ENCODE results near the gene VPS18.

The VPS18 gene

DNA sequence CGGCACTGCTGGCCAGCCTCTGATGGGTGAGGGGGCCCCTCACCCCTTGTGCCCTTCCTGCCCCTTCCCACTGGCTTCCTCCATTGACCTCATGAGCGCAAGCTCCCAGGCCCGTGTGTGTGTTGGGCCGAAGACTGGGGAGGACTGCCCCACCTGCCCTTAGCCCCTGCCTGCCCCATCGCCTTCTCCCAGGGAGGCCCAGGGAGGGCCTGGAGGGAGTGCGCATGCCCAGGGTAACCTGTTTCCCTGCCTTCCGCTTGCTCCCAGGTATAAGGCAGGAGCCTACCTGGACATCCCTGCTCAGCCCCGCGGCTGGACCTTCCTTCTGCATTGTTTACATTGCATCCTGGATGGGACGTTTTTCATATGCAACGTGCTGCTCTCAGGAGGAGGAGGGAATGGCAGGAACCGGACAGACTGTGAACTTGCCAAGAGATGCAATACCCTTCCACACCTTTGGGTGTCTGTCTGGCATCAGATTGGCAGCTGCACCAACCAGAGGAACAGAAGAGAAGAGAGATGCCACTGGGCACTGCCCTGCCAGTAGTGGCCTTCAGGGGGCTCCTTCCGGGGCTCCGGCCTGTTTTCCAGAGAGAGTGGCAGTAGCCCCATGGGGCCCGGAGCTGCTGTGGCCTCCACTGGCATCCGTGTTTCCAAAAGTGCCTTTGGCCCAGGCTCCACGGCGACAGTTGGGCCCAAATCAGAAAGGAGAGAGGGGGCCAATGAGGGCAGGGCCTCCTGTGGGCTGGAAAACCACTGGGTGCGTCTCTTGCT lies 43.7 kb downstream of the VPS18 start:
- DNase-seq (ENCODE audit: low spot score): peak; percentile 36

- no peak for DNase-seq (ENCODE audit: low spot score)
Measured at GRCh38 chr15:40938536-40938870, 44.3 kb downstream of the VPS18 start.

- DNase-seq (ENCODE audit: low spot score): no peak
Measured at GRCh38 chr15:40940296-40940801, 46.1 kb downstream of the VPS18 start.

DNA sequence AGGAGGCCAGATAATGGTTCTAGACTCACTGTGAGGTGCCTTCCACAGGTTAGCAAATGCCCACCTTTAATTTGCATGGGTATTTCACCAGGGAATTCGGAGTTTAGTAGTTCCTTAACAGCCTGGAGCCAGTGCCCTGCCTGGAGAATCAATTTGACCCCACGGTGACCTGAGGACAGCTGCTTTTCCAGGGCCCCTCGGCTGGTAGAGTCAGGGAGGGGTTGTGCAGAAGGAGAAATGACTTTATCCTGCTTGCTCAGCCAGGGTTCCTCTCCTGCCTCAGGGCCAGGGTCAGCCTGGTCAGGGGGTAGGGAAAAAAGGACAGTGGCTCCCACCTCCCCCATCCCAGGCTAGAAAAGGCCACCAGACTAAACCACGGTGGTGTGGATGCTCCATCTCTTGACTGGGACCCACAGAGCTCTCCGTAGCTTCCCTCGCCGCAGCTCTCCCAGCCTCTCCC lies 46.8 kb downstream of the VPS18 start:
- DNase-seq (ENCODE audit: low spot score): no peak

- DNase-seq (ENCODE audit: low spot score): peak; percentile 90
Measured at GRCh38 chr15:40941528-40942336, 47.5 kb downstream of the VPS18 start.

GRCh38 chr15:40942337-40942854 lies 48.1 kb downstream of the VPS18 start:
- no peak for DNase-seq (ENCODE audit: low spot score)

- DNase-seq (ENCODE audit: low spot score): no peak
Measured at GRCh38 chr15:40942878-40943277, 48.6 kb downstream of the VPS18 start.

DNA sequence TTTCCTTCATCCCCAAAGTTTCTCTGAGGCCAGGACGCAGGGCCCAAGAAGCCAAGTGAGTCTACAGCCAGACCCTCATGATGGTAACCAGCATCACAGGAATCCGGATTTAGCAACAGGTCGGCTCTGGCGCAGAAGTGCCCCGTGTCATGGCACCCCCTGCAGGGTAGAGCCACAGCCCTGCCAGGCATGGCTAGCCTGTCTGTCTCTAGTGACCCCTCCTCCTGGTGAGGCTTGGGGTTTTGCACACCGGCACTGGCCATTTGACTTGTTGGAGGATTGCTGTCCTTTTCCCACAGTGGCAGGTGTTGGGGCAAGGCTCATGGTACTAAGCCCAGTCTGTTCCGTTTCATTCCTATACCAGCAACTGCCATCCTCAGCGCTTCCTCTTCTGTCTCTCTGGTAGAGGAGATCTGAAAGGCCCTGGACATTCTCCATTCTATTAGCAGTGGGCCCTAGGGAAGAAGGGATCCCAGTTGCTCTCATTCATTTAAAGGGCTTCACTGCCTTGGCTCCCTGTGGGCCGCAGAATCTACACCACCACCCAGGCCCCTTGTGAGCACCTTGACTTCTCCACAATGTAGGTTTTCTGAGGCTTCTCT lies 49.6 kb downstream of the VPS18 start:
- no peak for DNase-seq (ENCODE audit: low spot score)

DNA sequence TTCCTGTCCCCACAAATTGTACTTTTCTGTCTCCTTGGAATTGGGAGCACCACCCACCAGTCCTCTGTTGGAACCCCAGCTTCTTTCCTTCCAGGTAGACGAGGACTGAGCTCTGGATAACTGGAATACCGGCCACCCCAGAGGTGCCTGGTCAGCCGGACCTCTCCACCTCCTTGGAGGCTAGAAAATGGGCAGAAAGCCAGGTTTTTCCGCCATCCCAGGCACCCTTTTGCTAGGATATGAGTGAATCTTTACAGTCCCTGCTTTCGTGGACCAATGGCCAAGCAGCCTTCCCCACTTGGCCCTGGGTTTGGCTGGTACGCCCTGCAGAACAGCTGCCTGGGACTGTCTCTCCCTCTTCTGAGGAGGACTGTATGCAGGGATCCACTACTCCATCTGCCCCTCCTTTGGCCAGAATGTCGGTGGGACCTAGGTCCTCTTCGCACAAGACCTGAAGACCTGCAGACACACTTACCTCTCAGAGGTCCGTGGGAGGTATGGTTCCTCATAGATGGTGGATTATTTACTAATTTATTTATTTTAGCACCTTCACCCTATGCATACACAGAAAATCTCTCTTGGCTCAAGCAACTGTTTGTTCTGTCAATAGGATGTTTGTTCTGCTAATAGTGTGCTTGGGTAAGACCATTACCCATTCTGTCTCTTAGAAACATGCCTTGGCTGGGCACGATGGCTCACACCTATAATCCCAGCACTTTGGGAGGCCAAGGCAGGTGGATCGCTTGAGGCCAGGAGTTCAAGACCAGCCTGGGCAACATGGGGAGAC lies 50.5 kb downstream of the VPS18 start:
- no peak for DNase-seq (ENCODE audit: low spot score)

- DNase-seq (ENCODE audit: low spot score): no peak
Measured at GRCh38 chr15:40948706-40949473, 54.6 kb downstream of the VPS18 start.

DNA sequence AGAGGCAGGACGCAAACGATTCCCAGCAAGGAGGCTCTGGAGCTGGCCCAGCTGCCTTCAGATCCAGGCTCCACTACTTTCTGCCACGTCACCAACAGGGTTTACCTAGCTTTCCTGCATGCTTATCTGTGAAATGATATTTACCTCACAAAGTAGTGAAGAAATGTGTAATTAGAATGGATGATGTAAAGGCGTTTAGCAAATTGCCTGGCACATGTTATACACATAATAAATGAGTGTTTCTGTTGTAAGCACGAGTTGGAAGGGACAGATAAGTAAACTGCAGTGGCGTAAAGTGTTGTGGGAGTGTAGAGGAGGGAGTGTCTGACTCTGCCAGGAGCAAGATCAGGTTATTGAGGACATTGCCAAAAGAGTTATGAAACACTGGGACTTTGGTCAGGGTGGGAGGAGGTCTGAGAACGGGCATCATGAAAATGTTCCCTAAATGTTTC lies 55.5 kb downstream of the VPS18 start:
- no peak for DNase-seq (ENCODE audit: low spot score)

DNA sequence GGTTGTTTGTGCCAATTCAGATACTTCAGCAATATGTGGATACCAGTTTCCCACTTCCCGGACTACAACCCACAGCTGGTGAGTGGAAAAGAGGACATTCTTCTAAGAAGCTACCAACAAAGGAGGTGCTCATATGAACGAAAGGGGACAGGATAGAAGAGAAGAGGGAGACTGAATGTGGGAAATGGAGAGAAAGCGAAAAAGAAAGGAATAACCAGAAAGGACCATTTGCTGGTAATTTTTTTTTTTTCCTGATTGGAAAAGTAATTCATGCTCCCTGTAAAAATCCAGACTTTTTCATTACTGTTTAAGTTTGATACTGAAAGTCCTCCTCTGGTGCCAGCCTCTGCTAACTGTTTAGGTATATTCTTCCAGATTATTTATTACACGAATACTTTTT lies 57.5 kb downstream of the VPS18 start:
- no peak for DNase-seq (ENCODE audit: low spot score)

- DNase-seq (ENCODE audit: low spot score): no peak
Measured at GRCh38 chr15:40952301-40952900, 58.2 kb downstream of the VPS18 start.

DNA sequence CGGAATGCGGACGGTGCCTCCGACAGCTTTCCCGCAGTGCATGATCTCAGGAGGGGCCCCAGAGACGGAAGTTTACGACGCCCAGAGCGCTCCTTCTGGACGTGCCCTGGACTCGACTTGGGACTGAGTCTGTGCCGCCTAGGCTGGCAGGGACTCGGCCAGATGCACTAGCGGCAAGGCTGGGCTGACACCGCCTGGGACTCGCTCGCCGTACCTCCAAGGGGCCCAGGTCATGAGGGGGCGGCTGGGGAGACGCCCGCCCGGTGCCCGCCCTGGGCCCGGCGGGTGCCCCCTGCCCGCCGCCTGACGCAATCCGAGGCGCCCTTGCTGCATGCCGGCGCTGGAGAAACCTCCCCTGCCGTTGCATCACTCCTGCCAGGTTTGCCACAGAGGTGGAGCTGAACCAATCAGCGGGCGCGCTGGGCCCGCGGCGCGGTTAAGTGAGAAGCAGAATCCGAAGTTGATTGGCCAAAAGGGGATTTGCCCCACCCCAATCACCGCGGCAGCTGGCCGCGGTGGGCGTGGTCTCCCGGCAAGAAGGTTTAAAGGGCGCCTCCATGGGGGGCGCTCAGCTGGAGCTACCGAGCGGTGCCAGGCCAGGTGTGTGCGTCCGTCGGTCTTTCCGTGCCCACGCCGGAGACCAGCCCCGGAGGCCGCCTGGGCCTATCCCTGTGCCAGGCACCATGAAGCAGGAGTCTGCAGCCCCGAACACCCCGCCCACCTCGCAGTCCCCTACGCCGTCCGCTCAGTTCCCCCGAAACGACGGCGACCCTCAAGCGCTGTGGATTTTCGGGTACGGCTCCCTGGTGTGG lies 58.9 kb downstream of the VPS18 start, which contains the start of gene CHAC1:
TSS of gene CHAC1 (plus strand) at position 571 of the 812 bp plus-strand sequence. CDS start at position 684, 113 bp downstream.
- peak; percentile 100 for DNase-seq (ENCODE audit: low spot score)

All from AG08395 (cell line).